Left ventricle myocardium inferior (tissue), 1 donor: ENCODE results near the gene N4BP2L1. TPM values are rescaled to one million over a fixed set of nuclear protein-coding genes. Genes with fewer than 3 reads are reported as not detected.

Source experiments
- DNase-seq: peaks from one replicate; pipeline ENCODE4 v3.0.0-alpha.2; 2020
- H3K27ac ChIP-seq: fragments of 200-600 bp; replicated peaks from 2 replicates; pipeline ENCODE4 v1.8.0; 2021
- H3K27me3 ChIP-seq: fragments of 200-600 bp; 2 replicates; pipeline ENCODE4 v1.8.0; 2021; ENCODE audit warnings: low read depth
- H3K36me3 ChIP-seq: fragments of 200-600 bp; 2 replicates; pipeline ENCODE4 v1.8.0; 2021
- H3K4me1 ChIP-seq: fragments of 200-600 bp; 2 replicates; pipeline ENCODE4 v1.8.0; 2021
- H3K4me3 ChIP-seq: fragments of 200-600 bp; 2 replicates; pipeline ENCODE4 v1.8.0; 2021; ENCODE audit warnings: mild to moderate bottlenecking, moderate library complexity
- H3K9me3 ChIP-seq: fragments of 200-600 bp; replicated peaks from 2 replicates; pipeline ENCODE4 v1.8.0; 2021
- intact Hi-C: fragments of 100-400 bp; cut with micrococcal nuclease; formaldehyde crosslinking; loops from one replicate; pipeline ENCODE4 v1.11.0; 2022
- total RNA-seq: library from RNA; stranded (reverse); fragmentation: NEBNext Ultra II Directional; extraction: Animal tissue kit (Norgen Biotek cat#: 25700); gene quantifications from one replicate; pipeline ENCODE4 v1.2.1, GENCODE V29; 2021
- TF ChIP-seq, protein P1 (sequence below): fragments of 200-600 bp; IDR thresholded peaks from 2 replicates; pipeline ENCODE4 v1.8.0; 2021; ENCODE audit warnings: antibody characterized with exemption, mild to moderate bottlenecking, borderline replicate concordance
- donor health status: DM: no; HTN: yes; CAD: no; lungs with severe emphysema.

The N4BP2L1 gene
- total RNA-seq, 1 donor from 2014 or later: 4.6 TPM

DNA sequence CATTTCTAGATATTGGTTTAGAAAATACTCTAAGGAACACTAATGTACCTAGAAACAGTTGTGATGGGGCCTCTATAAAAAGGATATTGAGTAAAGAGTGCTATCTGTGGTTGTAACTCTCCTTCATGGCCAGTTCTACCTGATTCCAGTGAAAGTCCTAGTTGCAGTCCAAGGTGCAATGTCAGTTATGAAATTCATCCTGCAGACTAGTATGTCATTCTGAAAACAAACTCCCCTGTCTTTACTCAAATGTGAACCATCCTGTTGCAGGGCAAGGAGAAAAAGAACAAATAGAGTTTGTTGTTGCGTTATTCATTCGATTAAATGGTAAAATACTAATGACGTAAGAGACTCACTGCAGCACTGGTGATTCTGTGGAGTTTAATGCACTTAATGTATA, 18.3 kb upstream of the N4BP2L1 start:
- DNase-seq: no peak
- Histone ChIP-seq H3K27ac (no peak overlapping the region), H3K27me3 (no peaks in the 10 kb centered on the region), H3K36me3 (peaks cover 10% of the 10 kb centered on the region), H3K4me1 (peaks cover 15% of the 10 kb centered on the region), H3K9me3 (no peaks in the 10 kb centered on the region), H3K4me3 (no peak overlapping the region)
- intact Hi-C loops: no loop called here
- TF ChIP-seq, protein P1, sequence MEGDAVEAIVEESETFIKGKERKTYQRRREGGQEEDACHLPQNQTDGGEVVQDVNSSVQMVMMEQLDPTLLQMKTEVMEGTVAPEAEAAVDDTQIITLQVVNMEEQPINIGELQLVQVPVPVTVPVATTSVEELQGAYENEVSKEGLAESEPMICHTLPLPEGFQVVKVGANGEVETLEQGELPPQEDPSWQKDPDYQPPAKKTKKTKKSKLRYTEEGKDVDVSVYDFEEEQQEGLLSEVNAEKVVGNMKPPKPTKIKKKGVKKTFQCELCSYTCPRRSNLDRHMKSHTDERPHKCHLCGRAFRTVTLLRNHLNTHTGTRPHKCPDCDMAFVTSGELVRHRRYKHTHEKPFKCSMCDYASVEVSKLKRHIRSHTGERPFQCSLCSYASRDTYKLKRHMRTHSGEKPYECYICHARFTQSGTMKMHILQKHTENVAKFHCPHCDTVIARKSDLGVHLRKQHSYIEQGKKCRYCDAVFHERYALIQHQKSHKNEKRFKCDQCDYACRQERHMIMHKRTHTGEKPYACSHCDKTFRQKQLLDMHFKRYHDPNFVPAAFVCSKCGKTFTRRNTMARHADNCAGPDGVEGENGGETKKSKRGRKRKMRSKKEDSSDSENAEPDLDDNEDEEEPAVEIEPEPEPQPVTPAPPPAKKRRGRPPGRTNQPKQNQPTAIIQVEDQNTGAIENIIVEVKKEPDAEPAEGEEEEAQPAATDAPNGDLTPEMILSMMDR: no peak

DNA sequence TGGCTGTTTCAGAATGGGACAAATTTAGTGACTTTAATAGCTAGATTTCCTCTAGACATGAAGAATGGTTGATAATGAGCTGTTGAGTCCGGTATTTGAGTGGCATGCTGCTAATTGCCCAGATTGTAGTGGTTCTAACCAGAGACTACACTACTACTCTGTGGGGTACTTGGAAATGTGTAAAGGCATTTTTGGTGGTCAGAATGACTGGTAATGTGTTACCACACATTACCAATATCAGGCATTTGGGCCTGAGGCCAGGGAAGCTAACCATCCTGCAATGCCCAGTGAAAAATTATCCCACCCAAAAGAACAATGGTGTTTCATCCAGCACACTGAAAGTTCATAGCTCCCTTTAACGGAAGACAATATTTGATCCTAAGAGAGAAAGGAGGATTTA, 17.5 kb upstream of the N4BP2L1 start:
- intact Hi-C loops: no loop called here
- Histone ChIP-seq H3K36me3 (peaks cover 10% of the 10 kb centered on the region), H3K27me3 (no peaks in the 10 kb centered on the region), H3K4me3 (no peak overlapping the region), H3K4me1 (peaks cover 15% of the 10 kb centered on the region), H3K9me3 (no peaks in the 10 kb centered on the region), H3K27ac (no peak overlapping the region)
- TF ChIP-seq, protein P1: no peak
- DNase-seq: no peak

DNA sequence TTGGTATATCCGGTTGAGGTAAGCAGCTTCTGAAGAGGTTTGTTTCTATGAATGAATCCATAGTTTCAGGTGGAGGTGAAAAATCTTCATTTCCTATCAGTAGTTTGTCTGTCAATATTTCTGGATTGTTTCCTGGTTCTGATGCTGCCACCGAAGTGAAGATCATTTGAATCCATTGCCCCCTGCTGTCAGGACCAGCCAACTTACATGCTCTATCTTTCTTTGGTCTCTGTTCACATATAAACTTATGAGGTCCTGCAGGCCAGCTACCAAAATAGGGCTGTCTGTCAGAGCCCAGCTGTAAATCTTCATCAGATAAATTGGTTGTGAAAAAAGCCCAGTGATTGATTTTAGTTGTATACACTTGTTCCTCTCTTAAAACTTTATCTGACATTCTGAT, 15.2 kb upstream of the N4BP2L1 start:
- H3K27me3 ChIP-seq: no peaks in the 10 kb centered on the region
- H3K27ac ChIP-seq: no peak overlapping the region
- DNase-seq: no peak
- peaks cover 23% of the 10 kb centered on the region for H3K36me3 ChIP-seq
- peaks cover 9% of the 10 kb centered on the region for H3K4me1 ChIP-seq
- TF ChIP-seq, protein P1: peak; percentile 47
- no peak overlapping the region for H3K4me3 ChIP-seq
- intact Hi-C loops: no loop called here
- no peaks in the 10 kb centered on the region for H3K9me3 ChIP-seq

DNA sequence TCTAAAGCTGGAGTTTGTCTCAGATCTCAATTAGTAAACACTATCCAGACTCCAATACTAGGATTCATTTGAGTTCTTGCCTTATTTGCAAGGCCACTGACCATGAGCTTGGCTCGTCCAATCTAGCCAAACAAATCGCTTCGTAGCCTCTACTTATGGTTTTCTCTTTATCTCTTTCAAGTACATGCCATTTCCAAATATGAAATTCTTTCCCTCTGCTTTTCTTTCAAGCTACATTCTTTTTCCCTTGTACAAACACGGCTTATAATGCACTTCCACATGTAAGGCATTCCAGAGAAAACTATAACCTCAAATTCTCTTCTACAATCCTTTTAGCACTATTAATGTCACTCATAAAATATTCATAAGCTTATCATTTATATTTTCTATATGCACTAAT, 10.9 kb upstream of the N4BP2L1 start:
- no peak for DNase-seq
- TF ChIP-seq, protein P1: no peak
- Histone ChIP-seq H3K36me3 (peaks cover 50% of the 10 kb centered on the region), H3K4me3 (no peak overlapping the region), H3K4me1 (no peaks in the 10 kb centered on the region), H3K9me3 (no peaks in the 10 kb centered on the region), H3K27ac (no peak overlapping the region), H3K27me3 (no peaks in the 10 kb centered on the region)
- intact Hi-C loops: no loop called here

DNA sequence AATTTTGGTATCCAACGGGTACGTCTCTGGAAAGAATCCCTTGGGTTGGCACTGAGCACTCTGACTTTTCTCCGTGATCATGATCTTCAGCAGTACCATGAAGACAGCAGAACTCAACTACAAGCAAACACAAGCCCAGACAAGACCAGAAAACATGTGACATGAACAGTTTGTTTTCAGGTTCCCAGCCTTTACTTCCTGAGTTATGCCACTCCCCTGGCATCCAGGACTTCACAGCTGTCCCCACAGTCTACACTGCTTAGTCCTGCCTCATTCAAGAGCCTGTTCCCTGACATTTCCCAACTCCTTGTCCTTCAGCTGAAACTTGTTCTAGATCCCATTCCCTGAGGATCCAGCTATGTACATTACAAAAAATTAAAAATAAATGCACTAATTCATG, 4.9 kb upstream of the N4BP2L1 start:
- intact Hi-C loops: no loop called here
- Histone ChIP-seq H3K9me3 (no peaks in the 10 kb centered on the region), H3K27me3 (no peaks in the 10 kb centered on the region), H3K27ac (no peak overlapping the region), H3K36me3 (peaks cover 47% of the 10 kb centered on the region), H3K4me3 (no peak overlapping the region), H3K4me1 (peaks cover 22% of the 10 kb centered on the region)
- no peak for DNase-seq
- TF ChIP-seq, protein P1: no peak

DNA sequence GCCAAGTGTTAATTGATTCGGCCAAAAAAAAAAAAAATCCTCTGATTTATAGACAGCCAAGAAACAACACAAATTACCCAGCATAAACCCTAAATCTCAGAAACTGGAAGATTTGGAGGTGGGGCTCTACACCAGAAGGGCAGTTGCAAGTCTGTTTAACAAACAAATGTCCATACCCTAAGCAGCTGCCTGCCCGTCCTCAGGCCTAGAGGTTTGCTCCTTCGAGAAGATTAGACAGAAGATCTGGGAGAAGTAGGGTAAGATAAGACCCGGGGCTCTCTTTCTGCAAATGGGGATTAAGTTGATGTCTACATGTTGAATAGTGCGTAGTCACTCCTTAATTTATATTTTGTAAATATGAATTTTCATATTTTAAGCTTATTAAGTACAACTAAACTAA, 3.4 kb upstream of the N4BP2L1 start:
- no peak for DNase-seq
- Histone ChIP-seq H3K4me3 (no peak overlapping the region), H3K27me3 (no peaks in the 10 kb centered on the region), H3K9me3 (no peaks in the 10 kb centered on the region), H3K27ac (no peak overlapping the region), H3K4me1 (peaks cover 36% of the 10 kb centered on the region), H3K36me3 (peaks cover 33% of the 10 kb centered on the region)
- TF ChIP-seq, protein P1: no peak
- intact Hi-C loops: no loop called here
